OCI-LY7 (cell line): ENCODE results near the gene IGFALS.

Experiments
- EZH2phosphoT487 ChIP-seq: fragments of 200-600 bp; sonication (generic); IDR thresholded peaks from 2 replicates; pipeline ENCODE4 v1.6.1; 2018; ENCODE audit warnings: low read depth, borderline replicate concordance, mild to moderate bottlenecking, mixed run types, antibody characterized with exemption, low read length, moderate library complexity, mixed read lengths
- TF ChIP-seq, protein P1 (sequence below): fragments of 200-600 bp; sonication (generic); conservative IDR thresholded peaks from 2 replicates; pipeline ENCODE4 v1.5.1; 2014; ENCODE audit warnings: mild to moderate bottlenecking, antibody characterized with exemption, low read length, moderate library complexity, mixed read lengths

GRCh38 chr16:1785846-1786170 lies 7.7 kb downstream of the IGFALS start:
- TF ChIP-seq, protein P1, sequence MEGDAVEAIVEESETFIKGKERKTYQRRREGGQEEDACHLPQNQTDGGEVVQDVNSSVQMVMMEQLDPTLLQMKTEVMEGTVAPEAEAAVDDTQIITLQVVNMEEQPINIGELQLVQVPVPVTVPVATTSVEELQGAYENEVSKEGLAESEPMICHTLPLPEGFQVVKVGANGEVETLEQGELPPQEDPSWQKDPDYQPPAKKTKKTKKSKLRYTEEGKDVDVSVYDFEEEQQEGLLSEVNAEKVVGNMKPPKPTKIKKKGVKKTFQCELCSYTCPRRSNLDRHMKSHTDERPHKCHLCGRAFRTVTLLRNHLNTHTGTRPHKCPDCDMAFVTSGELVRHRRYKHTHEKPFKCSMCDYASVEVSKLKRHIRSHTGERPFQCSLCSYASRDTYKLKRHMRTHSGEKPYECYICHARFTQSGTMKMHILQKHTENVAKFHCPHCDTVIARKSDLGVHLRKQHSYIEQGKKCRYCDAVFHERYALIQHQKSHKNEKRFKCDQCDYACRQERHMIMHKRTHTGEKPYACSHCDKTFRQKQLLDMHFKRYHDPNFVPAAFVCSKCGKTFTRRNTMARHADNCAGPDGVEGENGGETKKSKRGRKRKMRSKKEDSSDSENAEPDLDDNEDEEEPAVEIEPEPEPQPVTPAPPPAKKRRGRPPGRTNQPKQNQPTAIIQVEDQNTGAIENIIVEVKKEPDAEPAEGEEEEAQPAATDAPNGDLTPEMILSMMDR, result no peak
- TF ChIP-seq EZH2phosphoT487, result no peak
